HG02588 (cell line): ENCODE data around the gene CPB2.

Source experiments
- ATAC-seq: cut with Tn5 transposase; IDR thresholded peaks from one replicate; pipeline ENCODE4 v1.9.1; 2021; ENCODE audit warnings: mild to moderate bottlenecking, moderate library complexity; ENCODE audit not compliant: unreplicated experiment

Gene CPB2

GRCh38 chr13:46053162-46054012, 51.4 kb downstream of the CPB2 start:
- ATAC-seq: no peak

- peak; percentile 99 for ATAC-seq
Observed at GRCh38 chr13:46052319-46053161, 52.3 kb downstream of the CPB2 start, which contains the start of gene ZC3H13. Gene ZC3H13, minus strand, starts transcription at chr13:46052746. Its CDS starts 7,239 bp downstream, at chr13:46045507.

- ATAC-seq: no peak
Observed at GRCh38 chr13:46051968-46052318, 52.9 kb downstream of the CPB2 start.

GRCh38 chr13:46050771-46051170, 54.1 kb downstream of the CPB2 start:
- ATAC-seq: no peak

- no peak for ATAC-seq
Observed at GRCh38 chr13:46045424-46045823, 59.4 kb downstream of the CPB2 start.

- ATAC-seq: no peak
Observed at GRCh38 chr13:46043647-46044046, 61.2 kb downstream of the CPB2 start.

DNA sequence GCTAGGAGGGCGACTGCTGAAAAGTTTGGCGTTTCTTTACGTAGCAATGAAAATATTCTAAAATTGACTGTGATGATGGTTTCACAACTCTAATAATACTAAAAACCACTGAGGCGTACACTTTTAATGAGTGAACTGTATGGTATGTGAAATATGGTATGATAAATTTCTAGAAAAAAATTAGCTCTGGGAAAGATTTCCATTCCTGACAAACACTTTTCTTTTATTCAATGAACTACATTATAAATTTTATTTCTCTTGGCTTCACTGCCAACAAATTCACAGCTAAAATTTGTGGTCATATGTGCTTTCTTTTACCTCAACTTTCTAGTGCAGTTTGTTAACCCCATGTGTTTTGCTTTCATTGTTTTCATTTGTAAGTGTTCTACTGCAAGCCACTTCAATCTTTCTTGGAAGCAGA, 63.4 kb downstream of the CPB2 start:
- no peak for ATAC-seq

DNA sequence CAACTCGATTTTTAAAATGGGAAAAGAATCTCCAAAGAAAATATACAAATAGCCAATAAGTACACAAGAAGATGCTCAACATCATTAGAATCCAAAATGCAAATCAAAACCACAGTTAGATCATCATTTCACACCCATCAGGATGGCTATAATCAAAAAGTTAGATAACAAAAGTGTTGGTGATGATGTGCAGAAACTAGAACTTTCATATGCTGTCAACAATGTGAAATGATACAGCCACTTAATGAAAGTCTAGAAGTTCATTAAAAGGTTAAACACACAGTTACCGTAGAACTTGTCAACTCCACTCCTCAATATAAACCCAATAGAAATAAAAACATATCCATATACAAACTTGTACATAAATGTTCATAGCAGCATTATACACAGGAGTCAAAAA, 64.1 kb downstream of the CPB2 start:
- ATAC-seq: no peak

DNA sequence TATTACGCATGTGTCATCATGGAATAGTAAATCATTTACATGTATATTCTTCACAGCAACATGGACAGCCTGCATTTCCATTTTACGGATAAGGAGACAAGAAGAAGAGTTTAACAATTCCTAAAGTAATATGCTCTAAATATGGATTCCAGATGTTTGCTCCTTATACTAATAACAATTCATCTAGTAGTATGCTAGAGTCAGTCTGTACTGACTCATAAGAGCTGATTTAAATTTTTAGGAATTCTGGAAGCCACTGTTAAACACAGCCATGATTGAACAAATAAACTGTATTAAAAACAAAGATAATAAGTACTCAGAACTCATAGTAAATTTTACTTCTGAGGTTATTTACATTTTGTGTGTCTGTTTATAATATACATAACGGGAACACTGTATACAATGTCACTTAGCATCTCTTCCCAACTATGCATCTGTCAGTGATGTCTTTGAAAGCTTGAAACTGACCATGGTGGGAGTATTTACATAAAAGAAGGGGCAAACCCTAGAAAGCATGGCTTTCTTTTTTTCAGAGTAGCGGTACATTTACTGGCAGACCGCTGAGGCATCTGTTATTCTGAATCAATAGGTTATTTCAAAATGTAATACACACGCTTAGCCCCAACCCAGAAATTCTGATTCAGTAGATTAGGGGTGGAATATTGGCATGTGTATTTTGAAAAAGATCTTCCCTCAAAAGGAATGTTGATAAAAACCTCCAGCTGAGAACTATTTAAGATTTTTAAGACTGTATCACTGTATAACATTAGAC, 65.2 kb downstream of the CPB2 start:
- ATAC-seq: no peak

DNA sequence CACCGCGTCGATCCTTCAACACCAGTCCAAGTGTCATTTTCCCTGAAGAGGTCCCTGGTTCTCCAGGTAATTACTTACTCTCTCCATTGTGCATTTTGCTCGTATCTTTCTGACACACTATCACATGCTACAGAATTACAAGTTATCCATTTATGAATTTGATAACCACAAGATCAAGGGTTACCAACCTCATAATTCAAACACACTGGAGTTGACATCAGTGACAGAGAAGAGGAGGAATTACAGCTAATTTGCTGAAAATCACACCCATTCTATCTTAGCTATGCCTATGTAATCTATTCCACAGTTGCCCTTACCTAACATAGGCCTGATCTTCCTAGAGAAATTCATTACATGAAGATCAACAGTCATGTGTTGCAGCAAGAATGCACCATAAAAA, 66.5 kb downstream of the CPB2 start:
- ATAC-seq: no peak

DNA sequence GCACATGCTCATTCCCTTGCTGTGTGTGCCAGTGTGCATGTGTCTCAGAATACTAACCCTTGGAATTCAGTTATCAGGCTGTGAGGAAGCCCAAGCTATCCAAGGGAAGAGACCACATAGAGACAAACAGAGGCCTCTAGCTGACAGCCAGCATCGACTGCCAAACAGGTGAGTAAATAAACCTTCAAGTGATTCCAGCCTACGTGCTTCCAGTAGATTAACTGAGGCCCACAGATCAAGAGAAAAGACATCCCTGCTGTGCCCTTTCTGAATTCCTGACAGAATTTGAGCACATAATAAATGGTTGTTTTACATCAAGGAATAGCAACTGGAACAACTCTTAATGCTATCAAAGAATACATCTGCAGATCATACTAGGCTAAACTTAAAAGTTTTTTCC, 69.8 kb downstream of the CPB2 start:
- ATAC-seq: no peak

GRCh38 chr13:46032341-46032740, 72.5 kb downstream of the CPB2 start:
- no peak for ATAC-seq

DNA sequence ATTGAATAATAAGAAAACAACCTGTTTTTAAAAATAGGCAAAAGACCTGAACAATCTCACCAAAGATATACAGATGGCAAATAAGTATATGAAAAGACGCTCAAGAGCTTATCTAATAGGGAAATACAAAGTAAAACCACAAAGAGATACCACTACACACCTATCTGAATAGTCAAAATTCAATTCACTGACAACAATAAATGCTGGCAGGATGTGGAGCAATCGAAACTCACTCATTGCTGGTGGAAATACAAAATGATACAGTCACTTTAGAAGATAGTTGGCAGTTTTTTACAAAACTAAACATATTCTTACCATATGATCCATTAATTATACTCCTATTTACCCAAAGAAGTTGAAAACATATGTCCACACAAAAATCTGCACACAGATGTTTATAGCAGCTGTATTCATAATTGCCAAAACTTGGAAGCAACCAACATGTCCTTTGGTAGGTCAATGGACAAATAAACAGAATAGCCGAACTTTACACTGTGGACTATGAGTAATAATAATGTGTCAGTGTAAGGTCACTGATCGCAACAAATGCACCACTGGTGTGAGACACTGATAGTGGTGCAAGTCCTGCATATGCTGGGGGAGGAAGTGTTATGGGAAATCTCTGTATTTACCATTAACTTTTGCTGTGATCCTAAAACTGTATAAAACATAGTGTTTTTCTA, 73.1 kb downstream of the CPB2 start:
- no peak for ATAC-seq

- ATAC-seq: no peak
Observed at GRCh38 chr13:46025157-46025556, 79.7 kb downstream of the CPB2 start.

GRCh38 chr13:46022481-46022880, 82.4 kb downstream of the CPB2 start:
- no peak for ATAC-seq

GRCh38 chr13:46016216-46016615, 88.6 kb downstream of the CPB2 start:
- no peak for ATAC-seq

DNA sequence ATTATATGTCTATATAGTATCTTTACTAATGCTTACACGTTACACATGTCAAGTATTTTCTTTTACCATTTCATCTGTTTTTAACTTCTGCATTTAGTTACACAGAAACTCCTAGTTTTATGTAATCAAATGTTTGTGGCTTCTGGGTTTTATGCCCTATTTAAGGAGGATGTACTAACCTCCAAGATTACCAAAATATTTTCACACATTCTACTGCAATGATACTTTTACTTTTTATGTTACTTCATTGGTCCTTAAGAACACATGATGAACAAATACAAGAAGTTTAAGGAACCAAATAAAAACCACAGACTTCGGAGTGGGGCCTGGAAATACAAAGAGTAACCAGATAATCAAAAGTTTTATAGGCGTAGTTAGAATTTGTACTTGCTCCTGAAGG, 89.5 kb downstream of the CPB2 start:
- ATAC-seq: no peak

DNA sequence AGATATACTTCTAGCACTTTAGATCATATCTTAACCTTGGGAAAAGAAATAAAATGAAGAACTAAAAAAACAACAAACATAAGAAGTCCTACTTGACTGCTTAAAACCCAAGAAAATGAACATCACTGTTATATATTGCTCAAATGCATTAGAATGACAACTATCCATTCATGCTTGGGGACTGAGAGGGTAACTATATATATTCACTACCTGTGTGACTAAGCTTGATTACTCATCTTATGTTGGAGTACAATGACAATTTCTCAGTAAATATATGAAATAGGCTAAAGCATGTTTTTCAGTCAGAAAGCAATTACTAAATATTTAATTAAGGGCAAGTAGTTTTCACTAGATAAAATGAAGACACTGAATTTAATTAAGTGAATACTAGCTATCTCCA, 92.4 kb downstream of the CPB2 start:
- ATAC-seq: no peak

GRCh38 chr13:46010148-46010547, 94.7 kb downstream of the CPB2 start:
- no peak for ATAC-seq

GRCh38 chr13:46008631-46009030, 96.2 kb downstream of the CPB2 start:
- ATAC-seq: no peak
